K562 (cell line): ENCODE data around the gene CCDC9. TPM values are rescaled to one million over a fixed set of nuclear protein-coding genes. Genes with fewer than 3 reads are reported as not detected.

Experiments used
- FOXK2 ChIP-seq, 2 experiments: fragments of 450-650 bp; IDR thresholded peaks in 1 of 2; conservative IDR thresholded peaks in 1 of 2; 2 replicates each; pipeline ENCODE4 v1.6.1; 2016; ENCODE audit warnings: low read depth in 2 of 2, mild to moderate bottlenecking in 1 of 2
- HOMEZ ChIP-seq: fragments of 250-450 bp; sonication (Bioruptor Pico); IDR thresholded peaks from 2 replicates; pipeline ENCODE4 v1.4.0; 2020; ENCODE audit warnings: mild to moderate bottlenecking, moderate library complexity
- HOXB6 ChIP-seq: fragments of 250-450 bp; sonication (Bioruptor Pico); IDR thresholded peaks from 2 replicates; pipeline ENCODE4 v1.5.1; 2022; ENCODE audit warnings: mild to moderate bottlenecking, borderline replicate concordance
- LEF1 ChIP-seq: fragments of 450-650 bp; IDR thresholded peaks from 2 replicates; pipeline ENCODE4 v1.6.1; 2016; ENCODE audit warnings: mild to moderate bottlenecking
- MAX ChIP-seq: sonication (generic); formaldehyde crosslinking; IDR thresholded peaks from 2 replicates; pipeline ENCODE4 v1.9.0; 2022; ENCODE audit warnings: mild to moderate bottlenecking, missing genetic modification reagents
- MED1 ChIP-seq: sonication (generic); formaldehyde crosslinking; IDR thresholded peaks from 2 replicates; pipeline ENCODE4 v1.8.1; 2023; ENCODE audit warnings: missing genetic modification reagents, borderline replicate concordance
- MEF2D ChIP-seq: conservative IDR thresholded peaks from 2 replicates; pipeline ENCODE4 v1.6.1; 2016; ENCODE audit warnings: low read depth, missing genetic modification characterization, missing compliant biosample characterization
- NFIX ChIP-seq: fragments of 250-450 bp; sonication (Bioruptor Pico); IDR thresholded peaks from 2 replicates; pipeline ENCODE4 v1.4.0; 2020; ENCODE audit warnings: low read depth, mild to moderate bottlenecking, moderate library complexity
- NONO ChIP-seq, 2 experiments: fragments of 200-400 bp in 1 of 2; fragments of 450-650 bp in 1 of 2; formaldehyde crosslinking in 1 of 2; IDR thresholded peaks; 2 replicates each; pipeline ENCODE4 v1.6.1; 2017; ENCODE audit warnings: low read depth in 2 of 2, mild to moderate bottlenecking in 2 of 2, moderate library complexity in 2 of 2, low read length in 1 of 2
- NRF1 ChIP-seq, 2 experiments: fragments of 450-650 bp; IDR thresholded peaks in 1 of 2; conservative IDR thresholded peaks in 1 of 2; 2 replicates each; pipeline ENCODE4 v1.6.1; 2014; ENCODE audit warnings: mild to moderate bottlenecking in 2 of 2
- POLR2AphosphoS2 ChIP-seq: IDR thresholded peaks from 2 replicates; pipeline ENCODE4 v1.6.1; 2012; ENCODE audit warnings: low read length, improper control_type of control experiment
- SIX5 ChIP-seq, 2 experiments: IDR thresholded peaks; 2 replicates each; pipeline ENCODE4 v1.6.1; 2011; ENCODE audit warnings: low read length in 2 of 2, borderline replicate concordance in 1 of 2, low read depth in 1 of 2, mild to moderate bottlenecking in 1 of 2, moderate library complexity in 1 of 2; ENCODE audit not compliant: insufficient read depth in 1 of 2
- SMAD4 ChIP-seq: fragments of 250-450 bp; sonication (Bioruptor Pico); conservative IDR thresholded peaks from 2 replicates; pipeline ENCODE4 v1.8.0; 2021; ENCODE audit warnings: inconsistent platforms, mild to moderate bottlenecking, moderate library complexity
- SMARCA4 ChIP-seq: fragments of 450-650 bp; IDR thresholded peaks from 2 replicates; pipeline ENCODE4 v1.6.1; 2016
- SMARCE1 ChIP-seq: fragments of 450-650 bp; IDR thresholded peaks from 2 replicates; pipeline ENCODE4 v1.7.1; 2016; ENCODE audit warnings: mild to moderate bottlenecking
- SREBF2 ChIP-seq: sonication (generic); formaldehyde crosslinking; IDR thresholded peaks from 2 replicates; pipeline ENCODE4 v1.4.0; 2020; ENCODE audit warnings: mild to moderate bottlenecking, missing genetic modification reagents
- SRF ChIP-seq, 2 experiments: fragments of 250-450, 450-650 bp in 1 of 2; sonication (Bioruptor Pico) in 1 of 2; sonication (generic) in 1 of 2; formaldehyde crosslinking; IDR thresholded peaks; 2 replicates each; pipeline versions ENCODE4 v1.5.0 to v1.5.1; 2020 to 2022; ENCODE audit warnings: mild to moderate bottlenecking in 1 of 2, missing genetic modification reagents in 1 of 2
- TCF3 ChIP-seq: sonication (generic); formaldehyde crosslinking; IDR thresholded peaks from 2 replicates; pipeline ENCODE4 v1.4.0; 2020; ENCODE audit warnings: mild to moderate bottlenecking, missing genetic modification reagents
- TCFL5 ChIP-seq: fragments of 250-450 bp; sonication (Bioruptor Pico); conservative IDR thresholded peaks from 2 replicates; pipeline ENCODE4 v1.6.1; 2021; ENCODE audit warnings: mild to moderate bottlenecking, moderate library complexity, matching md5 sums
- XRCC5 ChIP-seq: fragments of 200-400 bp; formaldehyde crosslinking; IDR thresholded peaks from 2 replicates; pipeline ENCODE4 v1.6.1; 2017; ENCODE audit warnings: low read depth, mild to moderate bottlenecking, low read length
- ZEB2 ChIP-seq: fragments of 450-650 bp; IDR thresholded peaks from 2 replicates; pipeline ENCODE4 v1.6.1; 2016
- ZNF146 ChIP-seq: IDR thresholded peaks from one replicate; pipeline ENCODE4 v1.6.1; 2018; ENCODE audit warnings: missing compliant biosample characterization; ENCODE audit not compliant: unreplicated experiment
- ZNF184 ChIP-seq: sonication (generic); formaldehyde crosslinking; IDR thresholded peaks from 2 replicates; pipeline ENCODE4 v1.5.0; 2020; ENCODE audit warnings: missing genetic modification reagents
- ZNF764 ChIP-seq: fragments of 250-450 bp; sonication (Bioruptor Pico); IDR thresholded peaks from 2 replicates; pipeline ENCODE4 v1.4.0; 2020; ENCODE audit warnings: low read depth, mild to moderate bottlenecking, moderate library complexity
- ZNF778 ChIP-seq: fragments of 450-650 bp; formaldehyde crosslinking; IDR thresholded peaks from 2 replicates; pipeline ENCODE4 v1.4.0; 2020; ENCODE audit warnings: mild to moderate bottlenecking, moderate library complexity
- polyA plus RNA-seq, 8 experiments: library from polyadenylated mRNA; depleted of rRNA in 4 of 8; stranded (reverse) in 5 of 8; unstranded in 3 of 8; fragments of >200 nt; fragmentation: Nextera tagmentation in 2 of 8; fragmentation: Illumina TruSeq in 1 of 8; extraction: Ambion mirVana in 2 of 8; extraction: Trizol in 1 of 8; gene quantifications; 2 replicates each; pipeline versions ENCODE4 v1.2.1 to v1.2.3, GENCODE V29; 2011 to 2014; ENCODE audit warnings: inconsistent platforms in 1 of 8, missing spikeins in 1 of 8
- total RNA-seq, 7 experiments: library from RNA; depleted of rRNA in 6 of 7; stranded (reverse); fragments of >200 nt in 6 of 7; fragmentation: Illumina TruSeq in 2 of 7; extraction: Trizol in 2 of 7; gene quantifications; 2 replicates each; pipeline versions ENCODE4 v1.2.1 to v1.2.3, GENCODE V29; 2011 to 2021; ENCODE audit warnings: low replicate concordance in 1 of 7
- TF ChIP-seq, protein P1 (sequence below): fragments of 450-650 bp; IDR thresholded peaks from 2 replicates; pipeline ENCODE4 v1.6.1; 2016
- TF ChIP-seq, protein P2 (sequence below): IDR thresholded peaks from 2 replicates; pipeline ENCODE4 v1.6.1; 2011; ENCODE audit not compliant: insufficient read length; ENCODE audit errors: extremely low read depth

CCDC9 gene
- total and polyA plus RNA-seq, 9 of the 15 experiments (the other 6 are each of a cell fraction or from before 2014, with no cell fraction given), result 0.23 to 38.6 (median 8.4) TPM

DNA sequence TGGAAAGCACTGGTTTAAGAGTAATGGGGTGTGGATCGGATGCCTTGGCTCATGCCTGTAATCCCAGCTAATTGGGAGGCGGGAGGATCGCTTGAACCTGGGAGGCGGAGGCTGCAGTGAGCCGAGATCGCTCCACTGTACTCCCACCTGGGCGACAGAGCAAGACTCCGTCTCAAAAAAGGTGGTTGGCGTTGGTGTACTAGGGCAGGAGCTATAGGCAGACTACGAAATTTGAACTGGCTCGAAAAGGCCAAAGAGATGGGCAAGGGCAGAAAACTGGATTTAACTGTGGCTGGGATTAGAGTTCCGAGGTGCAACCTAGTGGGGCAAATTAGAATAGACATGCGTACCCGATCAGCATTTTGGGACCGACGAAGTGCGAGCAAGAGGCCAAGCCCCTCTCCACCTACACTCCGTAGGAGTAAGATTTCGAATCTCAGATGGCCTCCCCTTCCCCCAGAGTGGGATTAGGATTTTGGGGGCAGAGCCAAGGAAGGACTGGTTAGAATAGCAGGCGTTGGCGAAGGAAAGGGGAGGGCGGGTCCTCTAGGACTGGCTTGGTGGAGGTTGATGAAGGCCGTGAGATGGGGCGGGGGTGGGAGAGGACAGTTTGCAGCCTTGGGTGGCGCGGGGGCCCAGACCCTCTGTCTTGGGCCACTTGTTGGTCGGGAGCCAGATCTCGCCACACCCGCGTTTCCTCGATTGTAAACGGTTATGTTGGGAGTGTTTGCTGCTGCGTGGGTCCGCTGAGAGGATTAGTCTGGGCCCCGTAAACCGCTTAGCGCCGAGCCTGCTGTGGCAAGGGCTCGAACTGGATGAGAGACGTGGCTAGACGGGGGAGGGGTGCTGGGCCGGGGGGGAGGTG lies 16.4 kb downstream of the CCDC9 start (continued):
- TF ChIP-seq, protein P1, sequence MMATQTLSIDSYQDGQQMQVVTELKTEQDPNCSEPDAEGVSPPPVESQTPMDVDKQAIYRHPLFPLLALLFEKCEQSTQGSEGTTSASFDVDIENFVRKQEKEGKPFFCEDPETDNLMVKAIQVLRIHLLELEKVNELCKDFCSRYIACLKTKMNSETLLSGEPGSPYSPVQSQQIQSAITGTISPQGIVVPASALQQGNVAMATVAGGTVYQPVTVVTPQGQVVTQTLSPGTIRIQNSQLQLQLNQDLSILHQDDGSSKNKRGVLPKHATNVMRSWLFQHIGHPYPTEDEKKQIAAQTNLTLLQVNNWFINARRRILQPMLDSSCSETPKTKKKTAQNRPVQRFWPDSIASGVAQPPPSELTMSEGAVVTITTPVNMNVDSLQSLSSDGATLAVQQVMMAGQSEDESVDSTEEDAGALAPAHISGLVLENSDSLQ, result peak; percentile 76
- TF ChIP-seq XRCC5 (no peak), MED1 (CRISPR knock-in tag) (no peak), TCFL5 (no peak), MAX (CRISPR knock-in tag) (no peak), LEF1 (peak; percentile 42), ZNF778 (CRISPR knock-in tag) (no peak), SMARCE1 (0 out of 2 replicates have a peak, but pooled peaks have one; percentile 14), NONO (IDR thresholded peaks at IDR 0.05; ENCODE audit: low read depth in 2 of 2, low read length in 1 of 2) (no peak), SIX5 (IDR thresholded peaks at IDR 0.05; ENCODE audit: borderline replicate concordance in 1 of 2, insufficient read depth in 1 of 2, low read depth in 1 of 2, low read length in 2 of 2) (no peak), NRF1 (conservative IDR thresholded peaks at IDR 0.05 in 1 of 2, IDR thresholded peaks at IDR 0.05 in 1 of 2) (peak; percentile 63 to 70), FOXK2 (conservative IDR thresholded peaks at IDR 0.05 in 1 of 2, IDR thresholded peaks at IDR 0.05 in 1 of 2; ENCODE audit: low read depth in 2 of 2) (no peak), SREBF2 (no peak), SMAD4 (CRISPR knock-in tag) (no peak), SMARCA4 (peak; percentile 16; the same call in 1 of the 2 replicates), POLR2AphosphoS2 (no peak), HOMEZ (CRISPR knock-in tag) (no peak), SRF (CRISPR knock-in tag; IDR thresholded peaks at IDR 0.05) (no peak; a peak in 1 of 4 replicates), ZNF764 (CRISPR knock-in tag) (no peak), NFIX (CRISPR knock-in tag) (no peak), ZEB2 (no peak), MEF2D (tag) (no peak), TCF3 (CRISPR knock-in tag) (no peak), ZNF184 (CRISPR knock-in tag) (no peak), ZNF146 (CRISPR knock-in tag) (no peak), HOXB6 (CRISPR knock-in tag) (no peak)
- TF ChIP-seq, protein P2, sequence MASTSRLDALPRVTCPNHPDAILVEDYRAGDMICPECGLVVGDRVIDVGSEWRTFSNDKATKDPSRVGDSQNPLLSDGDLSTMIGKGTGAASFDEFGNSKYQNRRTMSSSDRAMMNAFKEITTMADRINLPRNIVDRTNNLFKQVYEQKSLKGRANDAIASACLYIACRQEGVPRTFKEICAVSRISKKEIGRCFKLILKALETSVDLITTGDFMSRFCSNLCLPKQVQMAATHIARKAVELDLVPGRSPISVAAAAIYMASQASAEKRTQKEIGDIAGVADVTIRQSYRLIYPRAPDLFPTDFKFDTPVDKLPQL, result no peak
